Left forelimb (tissue), 1 donor: Measurements from ENCODE around the gene LIPG.

Source experiments
- DNase-seq: peaks from one replicate; pipeline ENCODE4 v3.0.0-alpha.2; 2018; ENCODE audit warnings: low spot score

LIPG gene

GRCh38 chr18:49612515-49613033 is 50.7 kb downstream of the LIPG start:
- no peak for DNase-seq

DNA sequence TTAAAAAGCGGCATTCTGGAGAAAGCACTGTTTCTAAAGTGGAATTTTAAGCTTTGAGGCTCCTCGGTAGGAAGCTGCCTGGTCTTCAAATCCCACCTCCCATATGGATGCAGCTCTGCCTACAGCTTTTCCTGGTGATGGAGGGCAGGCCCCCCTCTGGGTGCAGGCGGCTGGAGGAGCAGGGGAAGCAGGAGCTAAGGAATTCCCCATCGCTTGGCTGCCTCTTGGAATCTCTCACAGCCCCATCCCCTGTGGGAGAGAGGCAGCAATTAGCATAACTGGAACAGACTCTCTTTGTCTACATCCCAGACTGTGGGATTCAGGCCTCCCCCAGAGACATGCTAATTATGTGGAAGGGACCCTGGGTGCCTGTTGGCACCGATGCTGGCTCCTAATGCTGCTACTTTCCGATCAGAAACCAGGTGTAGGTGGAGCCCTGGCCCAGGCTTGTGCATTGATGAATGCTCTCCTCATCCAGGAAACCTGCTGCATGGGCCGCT is 51.3 kb downstream of the LIPG start:
- no peak for DNase-seq

- DNase-seq = no peak
These were observed 51.8 kb downstream of the LIPG start for GRCh38 chr18:49613641-49614151.

GRCh38 chr18:49616618-49617328 is 54.9 kb downstream of the LIPG start:
- DNase-seq = no peak

DNA sequence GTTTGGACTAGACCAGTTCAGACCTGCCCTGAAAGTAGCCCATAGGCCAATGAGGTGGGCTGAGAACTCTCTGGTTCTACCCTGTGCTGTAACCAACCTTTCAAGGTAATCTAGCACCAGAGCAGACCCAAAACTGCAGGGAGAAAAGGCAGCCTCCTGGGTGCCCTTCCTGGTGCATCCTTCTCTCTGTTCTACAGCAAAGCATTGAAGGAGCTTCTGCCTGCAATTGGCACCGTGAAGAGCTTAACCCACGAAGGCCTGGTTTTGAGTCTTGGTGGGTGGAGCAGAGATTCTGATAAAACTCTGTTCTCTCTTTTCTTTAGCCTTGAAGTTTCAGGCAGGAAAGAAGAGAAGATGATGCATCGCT is 55.5 kb downstream of the LIPG start:
- no peak for DNase-seq

DNA sequence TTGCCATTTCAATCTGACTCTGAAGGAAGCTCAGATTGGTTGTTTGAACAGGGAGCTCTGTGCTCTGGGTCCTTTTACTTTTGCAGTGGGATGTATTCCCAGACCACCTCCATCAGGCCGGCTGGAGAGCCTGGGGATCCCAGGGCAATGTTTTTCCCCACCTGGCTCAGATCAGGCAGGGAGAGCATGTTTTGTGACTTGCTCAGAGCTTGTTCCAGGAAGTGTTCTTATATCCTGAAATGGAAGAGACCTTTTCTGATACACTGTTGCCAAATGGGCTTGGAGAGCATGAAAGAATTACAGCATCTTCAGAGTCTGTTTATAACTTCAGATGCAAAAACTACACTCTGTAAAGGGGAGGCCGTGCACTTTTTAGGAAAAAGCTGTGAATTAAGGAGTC is 56.0 kb downstream of the LIPG start:
- no peak for DNase-seq

- DNase-seq = peak; percentile 77
These were observed 57.2 kb downstream of the LIPG start for GRCh38 chr18:49618742-49619681.

GRCh38 chr18:49619801-49620200 is 57.9 kb downstream of the LIPG start:
- DNase-seq = no peak

DNA sequence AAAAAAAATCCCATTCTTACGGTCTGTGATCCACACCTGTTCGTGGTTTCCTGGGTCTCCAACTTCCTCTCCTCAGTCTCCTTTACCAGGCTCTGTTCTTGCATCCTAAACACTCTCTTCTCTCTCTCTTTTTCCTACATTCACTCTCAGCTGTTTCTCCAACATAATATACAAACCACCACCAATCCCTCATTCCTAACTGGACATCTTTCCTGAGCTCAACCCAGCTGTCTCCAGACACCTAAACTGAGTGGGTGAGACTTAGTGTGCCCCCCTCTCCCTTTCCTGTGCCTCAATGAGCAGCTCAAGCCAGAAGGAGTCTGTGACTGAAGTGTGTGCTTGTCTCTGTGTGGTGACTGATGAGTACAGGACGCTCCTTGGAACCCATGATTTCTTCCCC is 59.4 kb downstream of the LIPG start:
- DNase-seq = no peak

GRCh38 chr18:49621717-49622351 is 60.0 kb downstream of the LIPG start:
- DNase-seq = no peak

DNA sequence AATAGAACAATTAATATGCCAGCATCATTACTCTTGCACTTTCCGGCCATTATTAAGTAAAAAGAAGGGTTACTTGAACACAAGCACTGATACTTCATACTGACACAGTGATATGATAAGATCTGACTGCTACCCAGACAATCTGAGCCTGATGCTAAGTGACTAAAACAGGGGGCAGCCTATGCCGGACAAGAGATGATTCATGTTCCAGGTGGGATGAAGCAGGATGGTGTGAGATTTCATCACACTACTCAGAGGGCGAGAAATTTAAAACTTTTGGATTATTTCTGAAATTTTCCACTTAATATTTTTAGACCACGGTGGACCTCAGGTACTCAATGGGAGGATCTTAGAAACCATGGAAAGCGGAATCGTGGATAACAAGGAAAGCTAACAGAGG is 61.7 kb downstream of the LIPG start:
- DNase-seq = no peak

DNA sequence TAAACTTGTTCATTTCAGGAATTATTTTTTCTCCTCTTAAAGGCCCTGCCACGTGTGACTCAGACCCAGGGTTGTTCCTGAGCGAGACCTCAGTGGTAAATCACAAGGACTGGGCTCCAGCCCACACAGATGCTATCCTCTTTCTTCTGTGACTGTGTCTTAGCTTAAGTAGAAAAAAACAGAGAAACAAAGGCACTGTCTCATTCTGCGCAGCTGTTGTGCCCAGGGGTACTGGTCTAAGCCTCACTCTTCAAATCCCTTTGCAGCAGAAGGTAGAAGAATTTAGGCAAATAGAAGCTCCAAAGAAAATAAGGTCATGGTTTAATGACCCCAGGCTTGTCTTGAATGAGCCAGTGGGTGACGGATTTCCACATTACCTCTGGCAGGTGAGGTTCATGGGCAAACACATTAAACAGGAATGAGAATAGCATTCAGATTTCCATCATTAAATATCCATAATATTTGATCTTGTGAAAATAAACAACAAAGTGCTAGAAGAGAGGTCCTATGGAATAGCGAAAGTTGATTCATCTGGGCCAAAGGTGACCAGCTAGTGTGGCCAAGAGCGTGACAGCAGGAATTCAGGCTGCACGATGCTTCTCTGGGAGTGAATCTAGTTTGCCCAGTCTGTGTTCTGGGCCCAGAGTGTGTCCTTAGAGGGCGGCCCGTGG is 63.3 kb downstream of the LIPG start:
- DNase-seq = no peak

DNA sequence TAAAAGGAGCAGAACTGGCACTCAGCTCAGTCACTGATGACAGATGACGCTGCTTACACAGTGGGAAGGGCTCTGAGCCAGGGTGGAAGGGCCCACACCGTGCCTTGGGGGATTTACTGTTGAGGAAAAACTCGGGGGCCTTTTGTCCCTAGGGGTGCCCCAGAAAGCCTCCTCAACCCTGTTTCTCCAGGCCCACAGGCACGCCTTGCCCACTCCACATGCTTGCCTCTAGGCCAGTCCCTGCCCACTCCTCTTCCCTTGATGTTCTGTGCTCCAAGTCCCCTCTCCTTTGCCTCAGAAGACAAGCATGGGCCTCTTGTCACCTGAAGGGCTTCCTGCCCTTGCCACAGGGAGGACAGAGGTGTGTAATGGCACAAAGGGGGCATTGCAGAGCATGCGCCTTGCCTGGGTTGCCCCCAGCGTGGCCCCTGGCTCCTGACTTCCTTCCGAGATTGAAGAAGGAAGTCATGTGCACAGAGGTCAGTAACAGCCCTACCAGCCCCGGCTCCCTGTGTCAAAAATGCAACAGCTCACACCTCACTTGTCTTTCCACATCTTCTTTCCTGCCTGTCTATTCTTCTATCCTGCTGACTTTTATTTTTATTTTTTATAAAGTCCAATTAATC is 65.1 kb downstream of the LIPG start:
- no peak for DNase-seq

- no peak for DNase-seq
These were observed 66.3 kb downstream of the LIPG start for GRCh38 chr18:49628119-49628518.

GRCh38 chr18:49628881-49629795 is 67.3 kb downstream of the LIPG start:
- peak; percentile 78 for DNase-seq

DNA sequence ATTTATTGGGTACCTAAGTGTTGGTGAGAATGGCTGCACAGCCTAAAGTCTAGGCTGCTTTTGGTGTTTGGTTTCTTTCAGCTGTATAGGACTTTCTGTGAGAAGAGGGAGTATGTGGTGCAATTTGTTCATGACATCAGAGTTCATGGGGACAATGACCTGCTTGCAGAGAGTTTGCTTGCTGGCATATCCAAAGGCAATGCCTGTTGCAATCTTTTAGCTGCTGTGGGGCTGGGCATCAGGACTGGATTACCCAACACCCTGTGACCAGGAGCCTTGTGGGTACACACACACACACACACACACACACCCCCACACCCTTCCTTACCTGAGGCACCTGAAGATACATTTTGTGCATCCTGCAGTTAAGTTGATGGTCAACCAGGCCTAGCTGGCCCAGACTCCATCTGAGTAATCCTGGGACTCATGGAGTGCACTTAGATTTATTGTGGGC is 68.4 kb downstream of the LIPG start:
- no peak for DNase-seq

DNA sequence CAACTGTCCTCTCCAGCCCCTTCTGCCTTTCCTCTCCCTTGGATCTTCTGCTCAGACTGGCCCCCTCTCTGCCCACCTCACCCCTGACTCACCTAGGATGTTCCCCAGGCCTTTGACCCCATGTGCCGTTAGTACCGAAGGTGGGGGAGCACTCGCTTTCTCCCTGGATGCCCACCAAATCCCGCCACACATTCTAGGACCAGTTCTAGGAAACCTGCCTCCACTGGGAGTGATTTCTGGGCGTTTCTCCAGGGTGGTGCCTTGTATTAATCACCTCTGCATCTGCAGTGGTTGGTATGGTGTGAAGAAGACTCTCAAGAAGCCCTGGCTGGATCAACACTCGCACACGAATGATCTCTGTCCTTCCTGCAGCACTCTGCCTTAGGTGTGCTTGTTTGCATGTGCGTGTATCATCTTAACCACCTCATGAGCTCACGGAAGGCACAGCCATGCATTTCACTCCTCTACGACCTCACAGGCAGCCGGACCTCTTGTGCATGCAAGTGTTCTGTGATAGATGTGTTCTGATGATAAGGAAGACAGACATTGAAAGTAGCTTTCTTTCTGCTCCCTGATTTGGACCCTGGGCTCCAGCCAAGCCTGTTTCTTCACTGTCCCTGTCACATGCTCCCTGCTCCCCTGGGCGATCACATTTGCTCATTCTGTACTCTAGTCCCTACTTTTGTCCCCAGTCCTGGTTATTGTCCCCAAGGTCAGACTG is 69.4 kb downstream of the LIPG start:
- DNase-seq = no peak

DNA sequence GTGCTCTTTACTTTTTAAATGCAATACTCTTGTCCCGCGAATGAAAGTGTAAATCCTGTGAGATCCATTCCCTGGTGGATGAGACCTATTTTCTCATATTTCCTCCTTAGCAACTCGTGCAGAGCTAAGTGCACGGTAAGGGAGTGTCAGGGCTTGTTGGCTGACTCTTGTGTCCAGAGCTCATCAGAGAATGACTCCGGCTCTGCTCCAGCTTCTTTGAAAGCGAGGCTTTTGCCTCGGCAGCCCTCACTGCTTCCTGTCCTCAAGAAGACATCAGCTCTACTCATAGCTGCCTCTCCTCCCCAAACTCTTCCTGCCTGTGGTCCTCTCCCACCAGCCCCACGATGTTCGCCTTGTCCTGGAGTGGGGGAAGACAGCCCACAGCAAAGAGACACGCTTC is 70.7 kb downstream of the LIPG start:
- DNase-seq = no peak

DNA sequence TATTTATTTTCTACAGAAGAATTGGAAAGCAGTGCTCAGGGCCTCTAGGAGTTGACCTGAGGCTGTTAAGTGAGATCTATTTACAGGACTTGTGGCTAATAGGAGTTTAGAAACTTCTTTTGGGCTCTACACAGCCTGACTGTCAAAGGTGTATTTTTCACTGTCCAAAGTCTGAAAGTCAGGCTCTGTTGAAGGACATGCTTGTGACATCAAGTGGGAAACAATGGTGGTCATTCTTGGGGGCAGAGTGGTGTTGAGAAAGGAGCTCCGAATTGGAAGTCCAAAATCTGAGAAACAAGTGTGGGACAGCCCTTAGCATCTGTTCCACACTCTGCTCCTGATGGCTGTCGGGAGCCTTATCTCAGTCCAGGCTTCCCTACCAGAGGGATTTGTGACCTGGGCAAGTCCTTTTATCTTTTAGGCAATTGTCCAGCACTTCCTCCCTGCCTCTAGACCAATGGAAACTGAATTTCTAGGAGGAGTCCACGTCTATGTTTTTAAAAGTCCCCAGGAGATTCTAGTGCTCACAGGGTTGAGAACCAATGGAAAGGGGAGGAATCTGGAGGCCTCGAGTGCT is 76.4 kb downstream of the LIPG start:
- no peak for DNase-seq
